HG03103 (cell line): ENCODE measurements around the gene NR6A1.

Source experiments
- ATAC-seq: cut with Tn5 transposase; IDR thresholded peaks from one replicate; pipeline ENCODE4 v1.9.1; 2021; ENCODE audit warnings: low read depth; ENCODE audit not compliant: unreplicated experiment

Gene NR6A1

DNA sequence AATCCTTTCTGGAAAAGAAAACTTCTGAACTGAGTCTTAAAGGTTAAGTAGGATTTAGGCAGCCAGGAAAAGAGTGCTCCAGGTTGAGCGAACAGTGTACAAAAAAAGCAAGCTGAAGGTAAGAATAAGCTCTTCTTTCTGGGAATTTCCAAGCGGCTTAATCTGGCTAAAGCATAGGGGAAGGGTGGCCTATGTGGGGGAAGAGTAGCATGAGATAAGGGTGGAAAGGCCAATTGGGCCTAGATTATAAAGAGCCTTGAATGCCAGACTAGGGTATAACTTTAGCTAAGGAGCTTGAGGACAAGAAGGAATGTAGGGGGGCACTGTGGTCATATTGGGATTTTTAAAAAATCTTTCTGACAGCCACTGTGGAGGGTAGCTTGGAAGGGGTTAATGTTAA is 226.6 kb downstream of the NR6A1 start:
- no peak for ATAC-seq

- ATAC-seq, result no peak
These were observed 229.3 kb downstream of the NR6A1 start for GRCh38 chr9:124541824-124542223.

GRCh38 chr9:124537926-124538325 is 233.2 kb downstream of the NR6A1 start:
- ATAC-seq, result no peak

DNA sequence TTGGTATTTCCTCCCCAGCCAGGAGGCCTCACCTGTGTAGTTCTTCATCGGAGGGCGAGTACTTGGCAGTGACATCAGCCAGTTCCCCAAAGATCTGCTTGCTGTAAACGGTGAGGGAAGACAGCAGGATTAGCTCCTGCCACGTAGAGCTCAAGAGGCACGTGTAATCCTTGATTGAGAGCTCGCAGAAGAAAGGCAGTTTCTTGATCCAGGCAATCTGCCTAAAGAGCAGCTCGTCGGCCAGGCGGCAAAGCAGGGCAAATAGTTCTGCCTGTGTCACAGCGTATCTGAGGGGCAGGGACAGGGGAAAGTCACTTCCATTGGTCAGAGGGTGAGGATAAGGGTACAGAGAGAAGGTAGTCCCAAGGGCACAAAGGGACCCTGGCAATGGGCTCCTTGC is 235.3 kb downstream of the NR6A1 start:
- ATAC-seq, result no peak

- no peak for ATAC-seq
These were observed 238.2 kb downstream of the NR6A1 start for GRCh38 chr9:124532897-124533296.

DNA sequence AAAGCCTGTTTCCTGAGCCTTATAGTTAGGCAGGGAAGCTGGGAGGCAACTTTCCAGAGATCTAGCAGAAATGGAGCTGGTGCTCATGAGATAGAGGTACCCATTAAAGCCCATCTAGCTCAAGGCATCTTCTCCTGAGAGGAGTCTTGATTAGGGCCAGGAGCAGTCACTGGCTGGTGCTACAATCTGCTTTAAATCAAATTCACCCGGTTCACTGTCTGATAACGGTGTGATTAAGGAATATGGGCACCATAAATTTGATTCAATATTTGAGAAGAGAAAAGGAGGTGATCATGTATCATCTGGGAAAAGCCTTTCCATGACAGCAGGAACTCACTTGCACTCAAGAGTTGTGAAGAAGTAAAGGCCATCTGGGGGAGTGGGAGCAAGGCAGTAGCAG is 240.0 kb downstream of the NR6A1 start:
- no peak for ATAC-seq

DNA sequence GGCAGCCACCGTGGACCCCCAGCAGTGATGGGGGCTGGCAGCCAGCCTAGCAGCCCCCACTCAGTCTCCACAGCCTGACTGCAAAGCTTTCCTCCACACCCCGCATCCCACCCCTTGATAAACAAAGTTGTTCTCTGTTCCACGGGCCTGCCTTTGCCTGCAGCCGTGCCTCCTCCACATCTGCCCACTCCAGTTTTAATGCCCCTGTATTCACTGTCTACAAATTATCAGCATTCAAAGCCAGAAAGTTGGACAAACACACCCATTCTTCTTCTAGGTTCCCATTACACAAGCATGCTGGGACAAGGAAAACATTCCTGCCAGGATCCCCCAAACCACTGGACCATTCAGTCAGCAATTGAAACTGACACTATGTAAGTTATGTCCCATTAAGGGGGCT is 240.9 kb downstream of the NR6A1 start:
- no peak for ATAC-seq

GRCh38 chr9:124527781-124528180 is 243.3 kb downstream of the NR6A1 start:
- no peak for ATAC-seq

- ATAC-seq, result no peak
These were observed 244.9 kb downstream of the NR6A1 start for GRCh38 chr9:124526174-124526573.

DNA sequence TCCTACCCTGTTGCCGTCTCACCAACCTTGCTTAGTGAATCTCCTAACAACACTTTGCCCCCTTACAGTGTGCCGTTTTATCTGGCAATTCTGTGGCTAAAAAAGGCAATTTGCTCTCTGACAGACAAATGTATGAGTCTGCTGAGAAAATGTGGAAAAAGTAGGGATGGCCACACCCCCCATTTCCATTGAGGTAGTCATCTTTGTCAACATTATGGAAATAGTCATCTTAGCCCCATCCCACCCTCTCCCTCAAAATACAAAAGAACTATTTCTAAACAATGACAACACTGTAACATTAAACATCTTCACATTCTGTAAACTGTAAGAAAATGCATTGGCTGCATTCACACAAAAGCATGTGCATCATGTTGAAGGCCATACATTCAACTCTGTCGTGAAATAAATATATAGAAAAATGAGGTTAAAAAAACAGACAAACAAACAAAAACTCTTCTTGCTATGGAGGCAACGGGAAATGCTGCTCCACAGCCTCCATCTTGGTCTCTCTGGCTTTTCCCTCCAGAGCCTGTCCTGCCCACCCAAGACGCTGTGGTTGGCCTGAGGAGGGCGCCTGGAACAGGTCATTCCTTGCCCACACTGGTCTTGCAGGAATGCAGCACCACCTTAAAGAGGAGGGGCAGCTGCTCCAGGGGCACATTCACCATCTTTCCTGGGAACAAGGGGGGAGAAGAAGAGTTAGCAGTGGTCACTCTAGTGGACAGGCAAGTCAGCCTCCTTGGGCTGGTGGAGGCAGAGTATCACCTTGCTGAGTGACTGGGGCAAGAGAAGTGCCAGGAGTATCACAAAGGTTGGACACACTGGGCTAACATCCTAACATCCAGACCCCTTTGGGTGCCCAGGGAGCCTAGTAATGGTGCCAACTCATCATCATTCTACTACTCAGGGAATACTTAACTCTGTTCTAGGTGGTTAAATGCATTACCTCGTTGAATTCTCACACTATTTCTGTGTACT is 248.7 kb downstream of the NR6A1 start:
- ATAC-seq, result no peak

GRCh38 chr9:124521142-124521541 is 250.0 kb downstream of the NR6A1 start:
- ATAC-seq, result no peak

GRCh38 chr9:124520206-124520596 is 250.9 kb downstream of the NR6A1 start:
- ATAC-seq, result no peak

- no peak for ATAC-seq
These were observed 253.0 kb downstream of the NR6A1 start for GRCh38 chr9:124518116-124518515.

DNA sequence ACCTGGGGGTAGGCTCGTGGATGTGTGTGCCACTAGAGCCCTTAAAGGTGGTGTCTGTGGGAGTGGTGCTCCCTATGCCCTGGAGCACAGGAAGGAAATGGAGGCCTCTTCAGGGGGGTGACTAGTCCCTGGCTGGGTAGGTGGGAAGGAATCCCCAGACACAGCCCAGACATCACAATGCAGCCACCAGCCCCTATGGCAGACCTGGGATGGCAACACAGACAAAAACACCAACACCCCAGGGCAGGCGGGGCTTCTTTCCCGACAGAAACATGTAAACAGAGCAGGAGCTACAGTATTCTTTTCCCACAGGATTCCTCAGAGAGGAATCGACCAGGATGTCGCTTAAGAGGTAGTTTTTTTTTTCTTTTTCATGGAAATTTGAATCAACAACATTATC is 253.5 kb downstream of the NR6A1 start:
- no peak for ATAC-seq

GRCh38 chr9:124514874-124515273 is 256.2 kb downstream of the NR6A1 start:
- ATAC-seq, result no peak

DNA sequence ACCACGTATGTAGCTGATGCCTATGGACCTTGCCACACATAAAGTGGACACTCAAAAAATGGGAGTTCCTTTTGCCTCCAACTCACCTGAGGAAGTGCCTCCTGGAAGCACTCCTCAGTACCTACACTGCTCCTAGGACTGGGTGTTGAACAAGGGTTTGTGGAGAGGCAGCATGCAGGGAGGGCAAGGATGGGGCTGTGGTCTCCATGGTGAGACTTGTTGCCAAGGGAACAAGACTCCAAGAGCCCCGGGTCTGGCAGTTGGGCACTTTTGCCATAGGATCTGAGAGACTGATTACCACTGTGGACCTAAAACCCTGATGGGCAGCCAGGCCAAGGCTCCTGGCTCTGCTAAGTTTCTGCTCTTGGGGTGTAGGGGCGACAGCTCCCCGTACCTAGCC is 257.0 kb downstream of the NR6A1 start:
- ATAC-seq, result no peak

GRCh38 chr9:124513376-124513994 is 257.6 kb downstream of the NR6A1 start:
- ATAC-seq, result no peak

- no peak for ATAC-seq
These were observed 258.3 kb downstream of the NR6A1 start for GRCh38 chr9:124512806-124513204.

DNA sequence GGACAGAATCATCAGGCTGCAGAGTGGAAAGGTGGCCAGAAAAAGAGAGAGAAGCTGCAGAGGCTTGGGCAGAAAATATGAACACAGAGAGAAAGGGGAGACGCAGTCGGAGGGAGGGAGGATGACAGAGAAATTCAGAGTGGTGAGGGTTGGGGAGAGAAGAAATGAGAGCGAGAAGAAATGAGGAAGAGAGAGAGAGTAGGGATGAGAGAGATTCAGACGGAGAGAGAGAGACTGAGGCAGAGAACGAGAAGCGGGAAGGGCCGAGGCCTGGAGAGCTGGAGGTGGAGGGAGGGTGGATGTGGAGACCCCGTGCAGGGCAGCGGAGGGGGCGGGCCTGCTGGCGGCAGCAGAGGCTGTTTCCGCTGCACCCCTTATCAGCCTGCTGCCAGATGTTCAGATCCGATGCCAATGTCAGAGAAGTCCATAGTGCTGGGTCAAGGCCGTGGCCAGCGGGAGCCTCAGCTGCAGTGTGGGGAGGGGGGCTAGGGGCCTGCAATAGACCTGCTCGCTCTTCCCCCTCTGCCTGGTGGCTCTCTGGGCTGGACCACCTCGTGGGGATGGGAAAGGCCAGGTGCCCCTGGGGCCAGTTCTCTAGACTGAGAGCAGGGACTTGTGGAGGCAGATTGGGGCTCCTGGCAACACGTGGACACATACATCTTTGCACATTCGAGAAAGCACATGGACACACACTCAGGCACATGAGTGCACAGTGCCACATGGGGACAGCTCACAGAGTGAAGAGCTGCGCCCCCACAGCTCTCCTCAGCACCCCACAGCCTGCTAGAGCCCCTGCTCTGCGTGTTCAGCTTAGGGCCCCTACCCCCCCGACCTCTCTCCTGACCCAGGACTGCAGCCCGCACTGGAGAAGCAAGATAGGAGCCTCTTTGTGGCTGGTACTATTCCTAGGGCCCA is 259.0 kb downstream of the NR6A1 start:
- no peak for ATAC-seq

GRCh38 chr9:124511426-124511840 is 259.7 kb downstream of the NR6A1 start:
- no peak for ATAC-seq
